Limb (tissue), 2 donors: Measurements from ENCODE around the gene ZFHX3.
A peak's percentile ranks its signal among the peaks of the same experiment; 100 is the strongest.

Experiments
- DNase-seq, 2 donors: peaks; one replicate each; pipeline ENCODE4 v3.0.0-alpha.2; 2016; ENCODE audit errors: extremely low spot score in 2 of 2

Gene ZFHX3

GRCh38 chr16:72876981-72877373 is 171.0 kb downstream of the ZFHX3 start:
- no peak for DNase-seq

GRCh38 chr16:72876221-72876620 is 171.7 kb downstream of the ZFHX3 start:
- peak in 1 of 2 donors; percentile 54 for DNase-seq

GRCh38 chr16:72875291-72876031 is 172.5 kb downstream of the ZFHX3 start:
- no peak for DNase-seq

- DNase-seq, result no peak
Observed at GRCh38 chr16:72873853-72874252, 174.1 kb downstream of the ZFHX3 start.

- no peak for DNase-seq
Observed at GRCh38 chr16:72873044-72873443, 174.9 kb downstream of the ZFHX3 start.

- no peak for DNase-seq
Observed at GRCh38 chr16:72865835-72866234, 182.1 kb downstream of the ZFHX3 start.

- no peak for DNase-seq
Observed at GRCh38 chr16:72865258-72865657, 182.7 kb downstream of the ZFHX3 start.

GRCh38 chr16:72864130-72864833 is 183.6 kb downstream of the ZFHX3 start:
- no peak for DNase-seq

- DNase-seq, result no peak
Observed at GRCh38 chr16:72862090-72862489, 185.8 kb downstream of the ZFHX3 start.

GRCh38 chr16:72860726-72861562 is 187.0 kb downstream of the ZFHX3 start:
- no peak for DNase-seq

- DNase-seq, result no peak
Observed at GRCh38 chr16:72859581-72859980, 188.3 kb downstream of the ZFHX3 start.

- no peak for DNase-seq
Observed at GRCh38 chr16:72858665-72859493, 189.0 kb downstream of the ZFHX3 start.

GRCh38 chr16:72857834-72858664 is 189.9 kb downstream of the ZFHX3 start:
- no peak for DNase-seq

GRCh38 chr16:72856797-72857196 is 191.1 kb downstream of the ZFHX3 start:
- DNase-seq, result no peak

- DNase-seq, result no peak
Observed at GRCh38 chr16:72854267-72854959, 193.5 kb downstream of the ZFHX3 start.

- DNase-seq, result no peak
Observed at GRCh38 chr16:72853575-72854266, 194.2 kb downstream of the ZFHX3 start.

- DNase-seq, result no peak
Observed at GRCh38 chr16:72852421-72852820, 195.5 kb downstream of the ZFHX3 start.

GRCh38 chr16:72850853-72851252 is 197.1 kb downstream of the ZFHX3 start:
- DNase-seq, result peak; percentile 61

GRCh38 chr16:72850021-72850420 is 197.9 kb downstream of the ZFHX3 start:
- no peak for DNase-seq
